Measurements from ENCODE around the gene PTTG1IP. TPM values are rescaled to one million over a fixed set of nuclear protein-coding genes. Genes with fewer than 3 reads are reported as not detected.

Gene PTTG1IP
- total and polyA plus RNA-seq, 2 donors = 75.3 to 138 TPM

DNA sequence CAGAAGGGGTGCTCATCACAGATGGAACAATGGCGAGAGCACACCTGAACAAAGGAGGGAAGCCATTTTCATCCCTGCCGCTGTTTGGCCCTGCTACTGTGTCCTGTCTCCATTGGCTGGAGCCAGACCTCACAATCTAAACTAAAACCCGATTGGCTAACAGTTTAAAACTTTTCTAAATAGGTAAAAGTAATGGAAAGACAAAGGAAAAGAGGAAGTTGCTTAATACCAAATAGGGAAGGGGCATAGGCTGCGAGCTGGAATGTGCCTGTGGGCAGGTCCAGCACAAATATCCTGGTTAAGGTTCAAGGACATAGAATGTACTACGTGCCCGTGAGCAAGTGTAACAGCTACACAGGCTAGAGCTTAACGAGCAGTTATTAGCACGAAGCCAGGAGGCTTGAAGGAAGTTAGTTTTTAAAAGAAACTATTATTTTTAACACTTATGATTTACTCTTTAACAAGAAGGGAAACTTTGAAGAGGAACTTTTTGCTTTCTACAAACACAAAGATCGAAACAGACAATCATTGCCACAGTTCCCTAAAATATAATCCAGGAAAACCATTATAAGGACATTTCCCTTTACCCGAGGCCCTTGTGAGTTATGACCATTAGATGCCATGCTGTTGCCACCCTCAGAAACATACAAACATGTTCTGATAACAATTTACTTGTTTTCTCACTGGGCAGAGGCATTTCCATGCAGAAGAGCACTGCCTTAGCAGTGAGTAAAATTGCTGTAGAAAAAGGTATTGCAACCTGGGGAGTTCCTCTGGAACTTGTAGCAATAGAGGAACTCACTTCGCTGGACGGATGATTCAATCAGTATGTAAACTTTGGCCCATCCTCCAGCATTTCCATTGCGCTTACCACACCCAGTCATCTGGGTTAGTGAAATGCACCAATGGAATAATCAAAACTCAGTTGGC, 4.8 kb upstream of the PTTG1IP start:
- Histone ChIP-seq H3K36me3 (ENCODE audit: control insufficient read depth in 2 of 2, insufficient read depth in 2 of 2, low read length in 1 of 2) (no peaks in the 10 kb centered on the region), H3K4me1 (ENCODE audit: control insufficient read depth in 2 of 2, insufficient read depth in 2 of 2, low read length in 2 of 2) (peaks cover 19 to 50% of the 10 kb centered on the region in 2 donors), H3K27me3 (ENCODE audit: control insufficient read depth in 2 of 2, insufficient read depth in 1 of 2, low read length in 1 of 2) (peaks cover 0 to 2% of the 10 kb centered on the region in 2 donors), H3K4me3 (ENCODE audit: low read length in 2 of 2) (no peak overlapping the region), H3K9me3 (ENCODE audit: control insufficient read depth in 2 of 2, insufficient read depth in 1 of 2, low read length in 1 of 2) (no peaks in the 10 kb centered on the region), H3K27ac (ENCODE audit: low read depth in 1 of 2, low read length in 1 of 2) (no peak overlapping the region)
- WGBS = 73% methylated on average over 13 of the region's 13 CpGs
- no peak for DNase-seq (ENCODE audit: low read depth in 6 of 9, low spot score in 9 of 9)

DNA sequence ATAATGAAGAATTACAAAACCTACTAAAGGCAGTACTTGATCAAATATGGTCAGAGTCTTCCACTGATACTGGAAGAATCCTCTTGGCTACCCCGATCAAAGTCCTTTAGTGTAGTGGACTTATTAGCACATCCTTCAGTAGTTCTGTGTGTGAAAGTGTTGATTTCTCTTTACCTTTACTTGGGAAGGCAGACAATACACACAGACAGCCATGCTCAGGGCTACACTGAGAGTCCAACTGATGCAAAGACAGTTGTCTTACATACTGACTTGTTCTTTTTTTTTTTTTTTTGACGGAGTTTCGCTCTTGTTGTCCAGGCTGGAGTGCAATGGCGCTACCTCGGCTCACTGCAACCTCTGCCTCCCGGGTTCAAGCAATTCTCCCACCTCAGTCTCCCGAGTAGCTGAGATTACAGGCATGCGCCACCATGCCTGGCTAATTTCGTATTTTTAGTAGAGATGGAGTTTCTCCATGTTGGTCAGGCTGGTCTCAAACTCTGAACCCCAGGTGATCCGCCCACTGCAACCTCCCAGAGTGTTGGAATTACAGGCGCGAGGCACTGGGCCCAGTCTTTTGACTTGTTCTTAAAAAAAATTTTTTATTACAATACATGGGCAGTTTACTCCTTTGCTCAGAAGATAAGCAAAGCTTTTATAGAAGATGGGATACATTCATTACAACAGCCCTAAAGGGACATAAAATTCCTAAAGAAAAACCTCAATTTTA, 3.5 kb upstream of the PTTG1IP start:
- DNase-seq (ENCODE audit: low read depth in 6 of 9, low spot score in 9 of 9) = no peak
- peaks cover 0 to 2% of the 10 kb centered on the region in 2 donors for H3K27me3 ChIP-seq (ENCODE audit: control insufficient read depth in 2 of 2, insufficient read depth in 1 of 2, low read length in 1 of 2)
- H3K36me3 ChIP-seq (ENCODE audit: control insufficient read depth in 2 of 2, insufficient read depth in 2 of 2, low read length in 1 of 2) = no peaks in the 10 kb centered on the region
- no peak overlapping the region for H3K27ac ChIP-seq (ENCODE audit: low read depth in 1 of 2, low read length in 1 of 2)
- 97% methylated on average over 12 of the region's 12 CpGs for WGBS
- H3K4me1 ChIP-seq (ENCODE audit: control insufficient read depth in 2 of 2, insufficient read depth in 2 of 2, low read length in 2 of 2) = peaks cover 27 to 50% of the 10 kb centered on the region in 2 donors
- H3K9me3 ChIP-seq (ENCODE audit: control insufficient read depth in 2 of 2, insufficient read depth in 1 of 2, low read length in 1 of 2) = no peaks in the 10 kb centered on the region
- no peak overlapping the region for H3K4me3 ChIP-seq (ENCODE audit: low read length in 2 of 2)

DNA sequence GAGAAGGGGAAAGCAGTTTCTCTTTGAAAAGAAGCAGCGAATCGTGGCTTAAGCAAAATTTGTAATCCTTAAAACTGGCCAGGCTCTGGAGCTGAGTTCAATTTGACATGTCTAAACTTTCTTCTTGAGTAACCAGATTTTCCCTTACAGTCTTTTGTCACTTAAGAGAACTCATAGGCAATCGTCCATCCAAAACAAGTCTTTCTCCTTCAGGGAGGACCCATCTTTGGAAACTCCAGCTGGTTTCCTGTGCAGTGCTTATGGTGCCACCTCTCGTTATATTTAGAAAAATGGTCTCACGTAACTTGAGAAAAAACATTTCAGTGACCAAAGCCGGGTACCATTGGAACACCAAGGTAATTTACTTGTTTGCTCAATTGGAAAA, 1.8 kb upstream of the PTTG1IP start:
- WGBS = 2% methylated on average over 6 of the region's 6 CpGs
- Histone ChIP-seq H3K4me1 (ENCODE audit: control insufficient read depth in 2 of 2, insufficient read depth in 2 of 2, low read length in 2 of 2) (peaks cover 29 to 51% of the 10 kb centered on the region in 2 donors), H3K4me3 (ENCODE audit: low read length in 2 of 2) (peak overlapping the region; percentile 53 to 96)

DNA sequence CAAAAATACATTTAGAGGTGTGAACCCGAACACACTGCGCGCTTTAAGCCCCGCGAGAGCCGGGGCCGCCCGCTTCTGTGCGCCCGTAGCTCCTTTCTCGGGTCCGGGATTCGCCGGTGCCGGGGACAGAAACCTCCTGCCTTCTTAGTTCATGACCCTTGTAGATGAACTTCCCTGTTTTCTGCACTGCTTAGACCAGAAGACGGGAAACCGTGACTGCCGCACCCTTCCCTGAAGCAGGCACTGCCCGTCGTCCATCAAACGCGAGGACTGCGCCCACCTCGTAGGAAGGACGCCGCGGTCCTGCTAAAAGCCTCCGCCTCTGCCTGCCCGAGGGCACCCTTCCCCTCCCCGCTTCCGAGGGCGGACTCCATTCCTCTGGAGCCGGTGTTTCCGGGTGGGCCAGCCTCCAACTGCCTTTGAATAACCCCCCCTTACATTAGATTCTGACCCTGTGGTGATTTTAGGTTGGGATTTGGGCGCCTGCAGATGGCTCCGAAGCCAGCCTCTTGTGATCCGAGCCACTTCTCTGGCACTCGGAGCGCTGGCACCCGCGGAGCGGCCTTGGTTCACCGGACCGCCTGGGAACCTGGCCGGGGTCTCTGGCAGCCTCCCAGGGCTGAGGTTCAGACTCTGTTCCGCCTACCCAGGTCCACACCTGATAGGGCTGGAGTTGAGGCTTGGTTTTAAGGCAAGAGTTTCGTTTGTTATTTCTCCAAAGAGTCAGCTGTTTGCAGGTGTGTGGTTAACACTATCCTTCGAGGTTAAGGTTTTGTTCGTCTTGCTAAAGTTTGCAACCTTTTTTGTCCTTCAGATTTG, 1.2 kb upstream of the PTTG1IP start:
- peak overlapping the region; percentile 95 to 97 for H3K27ac ChIP-seq (ENCODE audit: low read depth in 1 of 2, low read length in 1 of 2)
- H3K27me3 ChIP-seq (ENCODE audit: control insufficient read depth in 2 of 2, insufficient read depth in 1 of 2, low read length in 1 of 2) = peaks cover 0 to 2% of the 10 kb centered on the region in 2 donors
- H3K9me3 ChIP-seq (ENCODE audit: control insufficient read depth in 2 of 2, insufficient read depth in 1 of 2, low read length in 1 of 2) = no peaks in the 10 kb centered on the region
- peak overlapping the region; percentile 53 to 96 for H3K4me3 ChIP-seq (ENCODE audit: low read length in 2 of 2)
- peak in 2 of 9 donors; percentile 43 to 77 for DNase-seq (ENCODE audit: low read depth in 6 of 9, low spot score in 9 of 9)
- WGBS = 1% methylated on average over 49 of the region's 49 CpGs
- H3K4me1 ChIP-seq (ENCODE audit: control insufficient read depth in 2 of 2, insufficient read depth in 2 of 2, low read length in 2 of 2) = peaks cover 28 to 51% of the 10 kb centered on the region in 2 donors
- H3K36me3 ChIP-seq (ENCODE audit: control insufficient read depth in 2 of 2, insufficient read depth in 2 of 2, low read length in 1 of 2) = no peaks in the 10 kb centered on the region

More for the DNA sequence above, 1.8 kb upstream of the PTTG1IP start:
- H3K9me3 ChIP-seq (ENCODE audit: control insufficient read depth in 2 of 2, insufficient read depth in 1 of 2, low read length in 1 of 2) = no peaks in the 10 kb centered on the region
- H3K27me3 ChIP-seq (ENCODE audit: control insufficient read depth in 2 of 2, insufficient read depth in 1 of 2, low read length in 1 of 2) = peaks cover 0 to 2% of the 10 kb centered on the region in 2 donors
- peak in 3 of 9 donors; percentile 36 to 49 (median 41) for DNase-seq (ENCODE audit: low read depth in 6 of 9, low spot score in 9 of 9)
- no peaks in the 10 kb centered on the region for H3K36me3 ChIP-seq (ENCODE audit: control insufficient read depth in 2 of 2, insufficient read depth in 2 of 2, low read length in 1 of 2)
- H3K27ac ChIP-seq (ENCODE audit: low read depth in 1 of 2, low read length in 1 of 2) = peak overlapping the region; percentile 95 to 97

GRCh38 chr21:44874240-44874496, 678 bp upstream of the PTTG1IP start:
- peak overlapping the region; percentile 95 to 97 for H3K27ac ChIP-seq (ENCODE audit: low read depth in 1 of 2, low read length in 1 of 2)
- H3K4me1 ChIP-seq (ENCODE audit: control insufficient read depth in 2 of 2, insufficient read depth in 2 of 2, low read length in 2 of 2) = peaks cover 28 to 53% of the 10 kb centered on the region in 2 donors
- peak in 2 of 9 donors; percentile 37 to 66 for DNase-seq (ENCODE audit: low read depth in 6 of 9, low spot score in 9 of 9)
- H3K36me3 ChIP-seq (ENCODE audit: control insufficient read depth in 2 of 2, insufficient read depth in 2 of 2, low read length in 1 of 2) = no peaks in the 10 kb centered on the region
- no peaks in the 10 kb centered on the region for H3K9me3 ChIP-seq (ENCODE audit: control insufficient read depth in 2 of 2, insufficient read depth in 1 of 2, low read length in 1 of 2)
- H3K4me3 ChIP-seq (ENCODE audit: low read length in 2 of 2) = peak overlapping the region; percentile 53 to 96
- peaks cover 0 to 2% of the 10 kb centered on the region in 2 donors for H3K27me3 ChIP-seq (ENCODE audit: control insufficient read depth in 2 of 2, insufficient read depth in 1 of 2, low read length in 1 of 2)
- 1% methylated on average over 20 of the region's 20 CpGs for WGBS

- peaks cover 39 to 65% of the 10 kb centered on the region in 2 donors for H3K4me1 ChIP-seq (ENCODE audit: control insufficient read depth in 2 of 2, insufficient read depth in 2 of 2, low read length in 2 of 2)
- H3K27me3 ChIP-seq (ENCODE audit: control insufficient read depth in 2 of 2, insufficient read depth in 1 of 2, low read length in 1 of 2) = peaks cover 0 to 2% of the 10 kb centered on the region in 2 donors
- peak in 1 of 9 donors; percentile 50 for DNase-seq (ENCODE audit: low read depth in 6 of 9, low spot score in 9 of 9)
- H3K36me3 ChIP-seq (ENCODE audit: control insufficient read depth in 2 of 2, insufficient read depth in 2 of 2, low read length in 1 of 2) = no peaks in the 10 kb centered on the region
- peak overlapping the region; percentile 67 to 96 for H3K4me3 ChIP-seq (ENCODE audit: low read length in 2 of 2)
- no peaks in the 10 kb centered on the region for H3K9me3 ChIP-seq (ENCODE audit: control insufficient read depth in 2 of 2, insufficient read depth in 1 of 2, low read length in 1 of 2)
- peak overlapping the region; percentile 56 to 78 for H3K27ac ChIP-seq (ENCODE audit: low read depth in 1 of 2, low read length in 1 of 2)
- WGBS = under 1% methylated on average over 65 of the region's 65 CpGs
These were observed 688 bp downstream of the PTTG1IP start for GRCh38 chr21:44872649-44873355.

GRCh38 chr21:44872323-44872648, 1.2 kb downstream of the PTTG1IP start:
- DNase-seq (ENCODE audit: low read depth in 6 of 9, low spot score in 9 of 9) = no peak
- WGBS = 19% methylated on average over 3 of the region's 3 CpGs
- Histone ChIP-seq H3K4me3 (ENCODE audit: low read length in 2 of 2) (peak overlapping the region; percentile 67 to 96), H3K27me3 (ENCODE audit: control insufficient read depth in 2 of 2, insufficient read depth in 1 of 2, low read length in 1 of 2) (peaks cover 0 to 2% of the 10 kb centered on the region in 2 donors), H3K36me3 (ENCODE audit: control insufficient read depth in 2 of 2, insufficient read depth in 2 of 2, low read length in 1 of 2) (peaks cover 0 to 3% of the 10 kb centered on the region in 2 donors), H3K4me1 (ENCODE audit: control insufficient read depth in 2 of 2, insufficient read depth in 2 of 2, low read length in 2 of 2) (peaks cover 39 to 68% of the 10 kb centered on the region in 2 donors), H3K9me3 (ENCODE audit: control insufficient read depth in 2 of 2, insufficient read depth in 1 of 2, low read length in 1 of 2) (no peaks in the 10 kb centered on the region), H3K27ac (ENCODE audit: low read depth in 1 of 2, low read length in 1 of 2) (peak overlapping the region; percentile 53 to 56)

DNA sequence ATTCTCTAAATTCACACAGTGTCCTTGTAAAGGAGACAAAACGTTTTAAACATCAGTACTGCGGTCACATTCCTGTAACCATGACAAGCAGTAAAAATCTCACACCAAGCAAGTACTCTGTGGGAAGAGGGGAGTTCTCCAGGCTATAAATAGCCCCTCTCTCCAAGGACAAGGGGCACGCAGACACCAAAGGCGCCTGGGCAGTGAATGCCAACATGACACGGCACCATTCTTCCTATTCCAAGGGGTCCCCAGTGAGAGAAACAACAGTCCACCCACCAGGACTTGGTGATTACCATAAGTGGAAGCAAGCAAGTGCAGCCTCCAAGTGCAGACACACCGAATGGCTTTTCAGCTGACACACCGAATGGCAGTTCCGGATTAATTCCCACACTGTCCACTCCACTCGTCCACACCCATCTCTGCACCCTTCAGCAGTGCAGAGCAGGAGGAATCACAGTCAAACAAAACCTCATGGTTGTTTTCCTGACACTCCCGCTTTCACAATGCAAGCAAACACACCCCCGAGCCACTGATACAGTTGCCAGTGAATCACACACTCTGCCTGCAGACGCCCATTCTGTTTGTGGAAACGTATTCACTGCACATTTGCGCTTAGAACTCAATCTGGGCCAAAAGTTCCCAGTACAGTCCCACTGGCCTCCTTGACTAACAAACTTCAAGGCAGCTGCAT, 1.8 kb downstream of the PTTG1IP start:
- no peaks in the 10 kb centered on the region for H3K9me3 ChIP-seq (ENCODE audit: control insufficient read depth in 2 of 2, insufficient read depth in 1 of 2, low read length in 1 of 2)
- WGBS = 59% methylated on average over 14 of the region's 14 CpGs
- peak overlapping the region in 1 of 2 donors; percentile 56 for H3K27ac ChIP-seq (ENCODE audit: low read depth in 1 of 2, low read length in 1 of 2)
- peaks cover 0 to 7% of the 10 kb centered on the region in 2 donors for H3K36me3 ChIP-seq (ENCODE audit: control insufficient read depth in 2 of 2, insufficient read depth in 2 of 2, low read length in 1 of 2)
- H3K4me1 ChIP-seq (ENCODE audit: control insufficient read depth in 2 of 2, insufficient read depth in 2 of 2, low read length in 2 of 2) = peaks cover 41 to 73% of the 10 kb centered on the region in 2 donors
- peaks cover 0 to 2% of the 10 kb centered on the region in 2 donors for H3K27me3 ChIP-seq (ENCODE audit: control insufficient read depth in 2 of 2, insufficient read depth in 1 of 2, low read length in 1 of 2)
- peak overlapping the region; percentile 67 to 96 for H3K4me3 ChIP-seq (ENCODE audit: low read length in 2 of 2)
- DNase-seq (ENCODE audit: low read depth in 6 of 9, low spot score in 9 of 9) = no peak
